HG03045 (cell line): ENCODE data around the gene ODF2.
"Not testable (repeated sequence)": the region's sequence is repeated elsewhere in the genome, so short reads cannot be mapped to it uniquely, and the experiment has no call there.

ENCODE experiments used
- ATAC-seq: cut with Tn5 transposase; IDR thresholded peaks from one replicate; pipeline ENCODE4 v1.9.1; 2021; ENCODE audit warnings: mild to moderate bottlenecking, moderate library complexity; ENCODE audit not compliant: unreplicated experiment

The ODF2 gene

DNA sequence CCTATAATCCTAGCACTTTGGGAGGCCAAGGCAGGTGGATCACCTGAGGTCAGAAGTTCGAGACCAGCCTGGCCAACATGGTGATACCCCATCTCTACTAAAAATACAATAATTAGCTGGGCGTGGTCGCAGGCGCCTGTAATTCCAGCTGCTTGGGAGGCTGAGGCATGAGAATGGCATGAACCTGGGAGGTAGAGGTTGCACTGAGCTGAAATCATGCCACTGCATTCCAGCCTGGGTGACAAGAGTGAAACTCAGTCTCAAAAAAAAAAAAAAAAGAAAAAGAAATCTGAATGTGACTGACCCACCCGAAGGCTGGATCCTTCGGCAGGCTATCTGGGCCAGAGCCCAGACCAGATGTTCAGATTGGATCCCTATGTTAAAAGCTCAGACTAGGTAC lies 32.5 kb upstream of the ODF2 start:
- not testable (repeated sequence) for ATAC-seq

- ATAC-seq: no peak
Measured at GRCh38 chr9:128424268-128424780, 31.5 kb upstream of the ODF2 start.

- ATAC-seq: no peak
Measured at GRCh38 chr9:128428644-128429512, 26.9 kb upstream of the ODF2 start.

GRCh38 chr9:128429513-128430086 lies 26.2 kb upstream of the ODF2 start:
- ATAC-seq: no peak

DNA sequence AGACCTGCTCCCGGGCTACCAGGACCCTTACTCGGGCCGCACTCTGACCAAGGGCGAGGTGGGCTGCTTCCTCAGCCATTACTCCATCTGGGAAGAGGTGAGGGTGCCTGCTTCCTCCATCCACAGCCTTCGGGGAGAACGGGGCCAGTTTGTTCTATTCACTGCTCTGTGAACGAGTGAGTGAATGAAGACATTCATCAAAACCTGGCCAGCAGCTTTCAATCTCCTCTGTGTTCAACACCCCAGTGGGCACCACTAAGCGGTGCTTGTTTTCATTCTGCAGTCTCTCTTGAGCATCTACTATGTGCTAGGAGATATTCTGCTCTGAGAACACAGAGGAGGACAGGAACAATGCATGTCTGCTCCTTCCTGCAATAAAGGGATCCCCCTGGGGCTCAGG lies 24.6 kb upstream of the ODF2 start:
- ATAC-seq: no peak

- ATAC-seq: no peak
Measured at GRCh38 chr9:128434340-128434739, 21.5 kb upstream of the ODF2 start.

GRCh38 chr9:128435611-128436010 lies 20.2 kb upstream of the ODF2 start:
- no peak for ATAC-seq

DNA sequence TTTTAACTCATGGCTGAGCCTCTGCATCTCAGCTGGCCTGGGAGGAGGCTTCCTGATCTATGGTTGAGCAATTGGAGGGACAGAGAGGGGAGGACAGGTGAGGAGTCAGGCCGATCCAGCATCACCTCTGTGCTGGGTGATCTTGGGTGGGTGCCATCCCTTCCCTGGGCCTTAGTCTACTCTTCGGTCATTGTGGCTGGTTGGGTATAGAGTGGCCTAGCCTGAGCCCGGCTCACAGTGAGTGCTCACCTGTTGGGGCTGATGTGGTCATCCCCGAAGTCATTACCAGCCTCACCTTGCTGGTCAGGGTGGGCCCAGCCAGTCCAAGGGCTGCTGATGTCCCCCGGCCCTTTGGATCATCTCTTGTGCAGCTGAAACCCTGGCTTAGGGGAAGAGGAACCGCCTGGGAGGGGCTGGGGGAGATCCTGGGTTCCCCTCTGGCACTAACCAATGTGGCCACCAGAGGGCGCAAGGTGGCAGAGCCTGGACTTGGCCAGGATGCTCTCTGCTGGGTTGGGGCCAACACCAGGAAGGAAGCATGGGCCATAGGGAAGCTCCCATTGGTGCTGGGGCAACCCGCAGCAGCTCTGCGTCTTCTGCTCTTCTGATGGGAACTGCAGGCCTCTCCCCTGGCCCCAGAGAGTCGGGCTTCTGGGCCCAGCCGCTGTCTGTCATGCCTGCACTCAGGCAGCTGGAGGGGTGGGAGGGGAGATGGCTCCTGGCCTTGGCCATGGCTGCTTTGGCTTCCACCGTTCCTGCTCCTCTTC lies 17.3 kb upstream of the ODF2 start:
- ATAC-seq: peak; percentile 63

DNA sequence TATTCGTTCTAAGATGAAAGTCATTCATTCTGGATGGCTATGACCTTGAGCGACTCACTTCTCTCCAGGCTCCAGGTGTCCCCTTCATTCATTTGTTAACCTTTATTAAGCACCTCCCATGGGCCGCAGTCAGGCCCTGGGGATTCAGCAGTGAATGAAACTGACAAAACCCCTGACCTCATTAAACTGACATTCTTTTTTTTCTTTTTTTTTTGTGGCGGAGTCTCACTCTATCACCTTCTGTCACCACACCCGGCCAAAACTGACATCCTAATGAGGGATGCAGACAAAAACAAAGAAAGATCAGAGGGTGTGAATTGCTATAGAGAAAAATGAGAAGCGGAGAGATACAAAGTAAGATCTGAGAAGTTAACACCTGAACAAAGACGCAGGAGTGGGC lies 16.5 kb upstream of the ODF2 start:
- ATAC-seq: no peak

GRCh38 chr9:128442150-128442549 lies 13.7 kb upstream of the ODF2 start:
- no peak for ATAC-seq

GRCh38 chr9:128446505-128446904 lies 9.3 kb upstream of the ODF2 start:
- not testable (repeated sequence) for ATAC-seq

- ATAC-seq: no peak
Measured at GRCh38 chr9:128448746-128449145, 7.1 kb upstream of the ODF2 start.

GRCh38 chr9:128454991-128455390 lies 815 bp upstream of the ODF2 start:
- ATAC-seq: no peak

GRCh38 chr9:128456613-128457061 lies 831 bp downstream of the ODF2 start:
- ATAC-seq: peak; percentile 62

- ATAC-seq: no peak
Measured at GRCh38 chr9:128457207-128457606, 1.4 kb downstream of the ODF2 start.

DNA sequence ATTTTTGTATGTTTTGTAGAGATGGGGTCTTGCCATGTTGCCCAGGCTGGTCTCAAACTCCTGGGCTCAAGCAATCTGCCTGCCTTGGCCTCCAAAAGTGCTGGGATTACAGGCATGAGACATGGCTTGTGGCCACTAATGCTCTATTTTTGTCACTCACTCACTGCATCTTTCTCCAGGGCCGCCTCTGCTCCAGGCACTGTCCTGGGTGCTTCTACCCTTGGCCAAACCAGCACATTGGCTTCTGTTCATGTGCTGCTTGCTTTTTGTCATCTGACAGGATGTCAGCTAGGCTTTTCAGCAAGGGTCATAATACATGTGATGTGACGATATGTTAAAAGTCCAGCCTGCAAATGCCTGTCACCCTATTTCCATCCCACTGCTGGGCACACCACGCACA lies 3.2 kb downstream of the ODF2 start:
- no peak for ATAC-seq

- no peak for ATAC-seq
Measured at GRCh38 chr9:128469070-128469469, 13.3 kb downstream of the ODF2 start.

- ATAC-seq: no peak
Measured at GRCh38 chr9:128470560-128470959, 14.8 kb downstream of the ODF2 start.

GRCh38 chr9:128473104-128473503 lies 17.3 kb downstream of the ODF2 start:
- no peak for ATAC-seq

DNA sequence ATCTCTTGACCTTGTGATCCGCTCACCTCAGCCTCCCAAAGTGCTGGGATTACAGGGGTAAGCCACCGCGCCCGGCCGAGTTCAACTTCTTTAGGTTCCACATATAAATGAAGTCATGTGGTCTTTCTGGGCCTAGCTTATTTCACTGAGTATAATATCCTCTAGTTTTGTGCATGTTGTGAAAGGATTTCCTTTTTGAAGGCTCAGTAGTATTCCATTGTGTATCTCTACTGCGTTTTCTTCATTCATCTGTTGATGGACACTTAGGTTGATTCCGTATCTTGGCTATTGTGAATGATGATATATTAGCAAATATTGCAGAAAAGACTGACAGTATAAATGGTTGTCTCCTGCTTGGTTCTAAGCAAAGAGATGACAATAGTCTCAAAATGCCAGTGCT lies 20.1 kb downstream of the ODF2 start:
- ATAC-seq: no peak

DNA sequence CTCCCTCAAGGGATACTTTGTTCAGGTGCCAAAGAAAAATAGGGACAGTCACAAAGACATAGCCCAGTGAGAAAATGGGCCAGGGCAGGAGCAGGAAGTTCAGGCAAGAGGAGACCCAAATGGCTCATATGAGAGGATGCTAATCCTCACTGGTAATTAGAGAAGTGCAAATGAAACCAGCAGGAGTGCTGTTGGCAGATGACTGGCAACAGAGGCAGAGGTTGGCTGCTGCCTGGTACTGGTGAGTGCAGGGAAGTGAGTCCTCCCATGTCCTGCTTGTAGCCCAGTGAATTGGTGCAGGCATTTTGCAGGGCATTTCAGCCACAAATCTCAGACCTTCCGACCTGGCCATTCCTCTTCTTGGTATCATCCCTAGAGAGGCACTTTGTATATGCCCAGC lies 23.5 kb downstream of the ODF2 start:
- ATAC-seq: no peak
